AG20443 (cell line): ENCODE measurements around the gene EVC2.
A peak's percentile ranks its signal among the peaks of the same experiment; 100 is the strongest.

Source experiments
- DNase-seq: peaks from one replicate; pipeline ENCODE4 v3.0.0; 2012; ENCODE audit warnings: low spot score, mixed read lengths

EVC2 gene

GRCh38 chr4:5708449-5709206, at the start of gene EVC2:
Gene EVC2, minus strand, starts transcription at chr4:5708559. Its CDS starts 46 bp downstream, at chr4:5708513.
- DNase-seq: peak; percentile 89

GRCh38 chr4:5757954-5758353, 49.6 kb upstream of the EVC2 start:
- DNase-seq: no peak

GRCh38 chr4:5757536-5757935, 49.2 kb upstream of the EVC2 start:
- DNase-seq: no peak

- DNase-seq: no peak
Measured at GRCh38 chr4:5757091-5757490, 48.7 kb upstream of the EVC2 start.

GRCh38 chr4:5756271-5756670, 47.9 kb upstream of the EVC2 start:
- no peak for DNase-seq

- no peak for DNase-seq
Measured at GRCh38 chr4:5755679-5756078, 47.3 kb upstream of the EVC2 start.

GRCh38 chr4:5755161-5755560, 46.8 kb upstream of the EVC2 start:
- no peak for DNase-seq

GRCh38 chr4:5754529-5754881, 46.1 kb upstream of the EVC2 start:
- DNase-seq: no peak

GRCh38 chr4:5753766-5754528, 45.6 kb upstream of the EVC2 start:
- peak; percentile 46 for DNase-seq

- no peak for DNase-seq
Measured at GRCh38 chr4:5753366-5753765, 45.0 kb upstream of the EVC2 start.

- DNase-seq: no peak
Measured at GRCh38 chr4:5752376-5753184, 44.2 kb upstream of the EVC2 start.

GRCh38 chr4:5751666-5752375, 43.5 kb upstream of the EVC2 start:
- no peak for DNase-seq

GRCh38 chr4:5750946-5751665, 42.7 kb upstream of the EVC2 start:
- no peak for DNase-seq

GRCh38 chr4:5750052-5750945, 41.9 kb upstream of the EVC2 start:
- peak; percentile 71 for DNase-seq

- DNase-seq: no peak
Measured at GRCh38 chr4:5749568-5749967, 41.2 kb upstream of the EVC2 start.

- DNase-seq: peak; percentile 74
Measured at GRCh38 chr4:5747738-5748375, 39.5 kb upstream of the EVC2 start.

GRCh38 chr4:5746829-5747737, 38.7 kb upstream of the EVC2 start:
- DNase-seq: peak; percentile 40

GRCh38 chr4:5746250-5746649, 37.9 kb upstream of the EVC2 start:
- no peak for DNase-seq

- DNase-seq: no peak
Measured at GRCh38 chr4:5742968-5743367, 34.6 kb upstream of the EVC2 start.
